HCT116 (cell line): ENCODE data around the gene ZNF630.

Source experiments
- CEBPB ChIP-seq: IDR thresholded peaks from 2 replicates; pipeline ENCODE4 v1.6.1; 2012; ENCODE audit warnings: low read depth
- CTCF ChIP-seq, 3 experiments: fragments of 200-600 bp in 1 of 3; sonication (generic) in 1 of 3; IDR thresholded peaks in 2 of 3; conservative IDR thresholded peaks in 1 of 3; 2 replicates each; pipeline ENCODE4 v1.5.1; 2012 to 2017; ENCODE audit warnings: low read depth in 2 of 3, low read length in 2 of 3, antibody characterized with exemption in 1 of 3, borderline replicate concordance in 1 of 3, control low read depth in 1 of 3, mild to moderate bottlenecking in 1 of 3, mixed read lengths in 1 of 3, mixed run types in 1 of 3, moderate library complexity in 1 of 3; ENCODE audit not compliant: insufficient read depth in 1 of 3
- EZH2 ChIP-seq: fragments of 200-600 bp; sonication (generic); IDR thresholded peaks from 2 replicates; pipeline ENCODE4 v1.6.1; 2017; ENCODE audit warnings: antibody characterized with exemption, mixed run types
- JUND ChIP-seq: IDR thresholded peaks from 2 replicates; pipeline ENCODE4 v1.6.1; 2012
- MAX ChIP-seq: IDR thresholded peaks from 2 replicates; pipeline ENCODE4 v1.6.1; 2012
- POLR2AphosphoS5 ChIP-seq: IDR thresholded peaks from 2 replicates; pipeline ENCODE4 v1.6.1; 2011; ENCODE audit warnings: mild to moderate bottlenecking, low read depth, low read length, moderate library complexity
- SP1 ChIP-seq: IDR thresholded peaks from 2 replicates; pipeline ENCODE4 v1.6.1; 2012; ENCODE audit warnings: low read depth
- YY1 ChIP-seq: IDR thresholded peaks from 2 replicates; pipeline ENCODE4 v1.6.1; 2011; ENCODE audit warnings: low read length, low read depth, moderate library complexity, mild to moderate bottlenecking; ENCODE audit not compliant: insufficient replicate concordance; ENCODE audit errors: extremely low read depth

DNA sequence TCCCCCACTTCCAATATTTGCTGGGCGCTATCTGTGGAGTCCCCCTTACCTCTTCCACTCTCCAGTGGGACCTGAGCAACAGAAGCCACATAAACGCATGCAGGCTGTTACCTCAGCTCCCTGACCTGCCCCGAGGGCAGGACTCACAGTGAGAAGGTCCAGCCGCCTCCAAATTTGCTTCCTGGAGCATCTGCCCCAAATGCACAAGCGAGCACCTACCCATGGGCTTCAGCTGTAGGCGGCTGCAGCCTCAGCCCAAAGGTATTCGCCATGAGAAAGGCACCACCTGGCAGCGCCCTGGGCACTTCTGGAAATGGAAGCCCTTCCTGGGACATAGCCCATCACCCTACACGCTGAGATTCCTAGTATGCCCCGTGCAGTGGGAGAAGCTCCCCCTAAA, 41.2 kb downstream of the ZNF630 start:
- TF ChIP-seq SP1 (no peak), JUND (no peak), CTCF (IDR thresholded peaks at IDR 0.05 in 2 of 3, conservative IDR thresholded peaks at IDR 0.05 in 1 of 3; ENCODE audit: borderline replicate concordance in 1 of 3, insufficient read depth in 1 of 3, low read depth in 2 of 3, low read length in 2 of 3) (no peak), YY1 (no peak), POLR2AphosphoS5 (no peak), EZH2 (no peak), CEBPB (no peak), MAX (no peak)
